G401 (cell line): ENCODE data around the gene MAFG. TPM values are rescaled to one million over a fixed set of nuclear protein-coding genes. Genes with fewer than 3 reads are reported as not detected.
"Not testable (repeated sequence)": the region's sequence is repeated elsewhere in the genome, so short reads cannot be mapped to it uniquely, and the experiment has no call there.

ENCODE experiments used
- DNase-seq: peaks from one replicate; pipeline ENCODE4 v3.0.0-alpha.2; 2015; ENCODE audit warnings: low spot score
- in situ Hi-C: cut with HindIII; loops from 2 replicates; pipeline ENCODE4 v1.10.0; 2016; ENCODE audit warnings: low sequenced_read_pairs, mixed read lengths
- total RNA-seq: library from RNA; depleted of rRNA; stranded (reverse); fragments of >200 nt; shearing (Covaris generic); gene quantifications from 2 replicates; pipeline ENCODE4 v1.2.3, GENCODE V29; 2014

The MAFG gene
- total RNA-seq, 1 experiment from 2014 or later: 15.6 TPM

GRCh38 chr17:81926451-81927151 lies 934 bp downstream of the MAFG start:
- in situ Hi-C loops: no loop called here
- DNase-seq: peak; percentile 54

DNA sequence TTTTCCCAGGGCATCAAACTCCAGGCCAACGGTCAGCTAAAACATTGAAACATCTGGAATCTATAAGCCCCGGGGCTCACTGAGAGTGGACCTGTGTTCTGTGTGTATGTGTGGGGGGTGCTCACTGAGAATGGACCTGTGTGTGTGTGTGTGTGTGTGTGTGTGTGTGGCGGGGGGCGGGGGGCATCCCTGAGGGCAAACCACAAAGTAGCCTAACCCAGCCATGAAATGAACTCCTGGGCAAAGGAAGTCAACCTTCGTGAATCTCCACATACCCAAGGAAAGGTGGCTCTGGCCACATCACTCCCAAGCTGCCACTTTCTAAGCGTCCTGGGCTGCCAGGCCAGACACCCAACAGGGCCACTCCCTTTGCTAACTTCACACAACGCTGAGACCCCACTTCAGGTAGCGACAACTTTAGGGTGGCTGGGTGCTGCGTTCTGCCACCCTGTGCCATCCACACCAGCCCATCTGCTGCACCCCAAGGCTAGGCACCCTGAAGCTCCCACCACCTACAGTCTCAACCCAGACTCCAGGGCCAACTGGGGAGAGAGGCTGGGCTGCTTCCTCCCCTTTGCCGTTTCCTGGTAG lies 1.6 kb downstream of the MAFG start:
- in situ Hi-C loops: no loop called here
- no peak for DNase-seq

DNA sequence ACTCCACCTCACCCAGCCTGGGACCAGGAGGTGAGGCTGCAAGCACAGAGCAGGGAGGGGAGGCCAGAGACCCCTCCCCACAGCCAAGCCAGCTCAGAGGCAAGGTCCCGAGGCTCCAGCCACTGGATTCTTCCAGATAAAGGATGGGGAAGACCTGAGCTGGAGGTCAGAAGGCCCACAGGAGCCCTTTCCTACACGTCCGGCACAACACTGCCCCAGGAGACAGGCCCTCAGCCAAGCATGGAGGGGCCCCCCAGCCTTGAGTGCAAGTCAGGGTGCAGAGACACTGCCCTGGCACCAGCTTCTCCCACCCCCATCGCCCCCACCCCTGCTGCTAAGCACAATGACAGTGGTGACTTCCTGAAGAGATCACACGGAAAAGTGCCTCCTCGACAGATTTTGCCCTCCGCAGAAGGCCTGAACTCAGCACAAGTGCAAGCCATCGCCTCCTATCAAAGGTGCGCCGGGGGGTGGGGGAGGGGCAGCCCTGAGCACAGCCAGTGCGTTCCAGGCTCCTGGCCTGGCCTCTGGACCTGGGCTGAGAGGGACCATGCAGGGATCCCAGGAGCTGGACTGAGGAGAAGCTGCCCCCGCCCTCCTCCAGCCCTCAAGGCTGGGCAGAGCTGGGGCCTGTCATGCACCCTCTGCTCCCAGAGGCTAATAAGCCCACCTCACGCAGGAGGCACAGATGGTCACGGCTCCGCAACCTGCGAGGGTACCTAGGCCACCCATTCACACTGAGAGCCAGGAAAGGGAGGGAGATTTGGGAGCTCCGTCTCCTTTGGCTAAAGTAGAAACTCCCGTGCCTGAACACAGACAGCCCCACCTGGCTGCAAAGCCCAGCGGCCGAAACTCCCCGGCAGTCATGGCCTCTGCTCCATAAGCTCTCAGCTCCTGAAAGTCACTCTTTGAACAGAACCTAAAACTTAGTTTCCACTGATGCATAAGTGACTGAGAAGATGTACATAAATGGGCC lies 2.7 kb downstream of the MAFG start:
- in situ Hi-C loops: no loop called here
- no peak for DNase-seq

GRCh38 chr17:81923302-81924260 lies 4.0 kb downstream of the MAFG start:
- DNase-seq: peak; percentile 46
- in situ Hi-C loops: no loop called here

- in situ Hi-C loops: no loop called here
- no peak for DNase-seq
These were observed 4.8 kb downstream of the MAFG start for GRCh38 chr17:81922566-81923301.

GRCh38 chr17:81921996-81922565 lies 5.5 kb downstream of the MAFG start:
- DNase-seq: no peak
- in situ Hi-C loops: no loop called here

DNA sequence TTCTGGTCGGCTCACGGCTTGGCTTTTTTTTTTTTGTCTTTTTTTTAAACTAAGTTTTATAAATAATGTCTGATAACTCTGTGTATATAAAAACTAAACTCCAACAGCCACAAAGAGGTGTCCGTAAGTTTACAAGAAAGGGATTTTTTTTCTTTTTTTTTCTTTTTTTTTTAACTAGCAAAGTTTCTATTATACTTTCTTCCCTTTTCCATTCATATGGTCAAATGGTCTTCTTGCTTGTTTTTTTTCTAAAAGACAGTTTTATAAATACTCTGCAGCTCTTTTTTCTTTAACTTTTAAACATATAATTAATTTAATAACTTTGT lies 6.0 kb downstream of the MAFG start:
- in situ Hi-C loops: no loop called here
- DNase-seq: no peak

DNA sequence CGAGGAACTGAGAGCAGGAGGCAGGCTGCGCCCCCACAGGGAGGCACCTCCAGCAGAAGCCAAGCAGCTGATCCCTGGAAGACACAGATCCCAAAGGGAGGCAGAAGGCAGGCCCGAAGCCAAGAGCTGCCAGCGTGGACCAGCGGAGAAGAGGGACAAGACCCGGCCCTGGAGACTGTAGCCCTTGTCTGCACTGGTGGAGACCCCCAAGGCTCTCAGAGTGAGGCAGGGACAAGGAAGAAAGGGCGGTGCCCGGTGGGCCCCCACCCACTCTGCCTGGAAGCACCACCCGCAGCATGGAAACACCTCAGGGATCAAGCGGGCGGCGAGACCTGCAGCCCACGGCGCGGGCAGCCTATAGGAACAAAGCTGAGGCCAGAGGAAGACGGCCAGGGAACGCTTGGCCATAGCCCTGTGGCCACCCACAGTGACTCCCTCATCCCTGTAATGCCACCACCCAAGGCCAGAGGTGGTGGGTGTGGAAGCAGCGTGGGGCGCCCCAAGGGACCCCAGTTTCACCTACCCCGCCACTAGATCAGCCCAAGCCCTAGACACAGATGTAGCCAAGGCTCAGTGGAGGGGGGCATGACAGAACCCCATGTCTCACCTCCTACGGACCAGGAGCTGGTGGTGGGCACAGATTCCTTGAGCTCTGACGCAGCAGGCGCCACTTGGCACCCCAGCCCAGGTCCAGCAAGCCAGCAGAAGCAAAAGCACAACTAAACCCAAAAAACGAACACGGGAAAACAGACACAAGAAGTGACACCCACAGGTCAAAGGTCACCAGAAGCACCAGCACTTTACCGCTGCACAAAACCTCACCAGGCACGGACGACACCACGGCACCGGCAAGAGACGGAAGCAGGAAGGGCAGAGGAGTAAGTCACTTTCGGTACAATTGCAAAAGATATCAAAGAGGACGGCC lies 6.7 kb downstream of the MAFG start:
- in situ Hi-C loops: no loop called here
- DNase-seq: no peak

- in situ Hi-C loops: no loop called here
- DNase-seq: no peak
These were observed 8.5 kb downstream of the MAFG start for GRCh38 chr17:81918832-81919545.

DNA sequence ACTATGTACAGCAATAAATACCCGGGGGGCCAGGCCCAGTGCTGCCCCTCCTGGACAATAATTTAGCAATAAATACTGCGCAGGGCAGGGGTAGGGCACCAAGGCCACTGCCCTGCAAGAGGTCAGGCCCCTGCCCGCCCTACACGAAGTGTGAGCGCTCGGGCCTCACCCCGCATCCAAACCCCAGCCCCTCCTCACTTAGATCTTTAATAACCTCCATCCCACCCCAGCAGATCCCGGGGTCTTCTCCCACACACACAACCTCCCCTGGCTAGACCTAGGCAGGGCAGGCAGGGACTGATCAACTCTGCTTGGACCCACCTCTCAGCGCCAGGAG lies 9.2 kb downstream of the MAFG start:
- in situ Hi-C loops, DNase-seq: not testable (repeated sequence)

DNA sequence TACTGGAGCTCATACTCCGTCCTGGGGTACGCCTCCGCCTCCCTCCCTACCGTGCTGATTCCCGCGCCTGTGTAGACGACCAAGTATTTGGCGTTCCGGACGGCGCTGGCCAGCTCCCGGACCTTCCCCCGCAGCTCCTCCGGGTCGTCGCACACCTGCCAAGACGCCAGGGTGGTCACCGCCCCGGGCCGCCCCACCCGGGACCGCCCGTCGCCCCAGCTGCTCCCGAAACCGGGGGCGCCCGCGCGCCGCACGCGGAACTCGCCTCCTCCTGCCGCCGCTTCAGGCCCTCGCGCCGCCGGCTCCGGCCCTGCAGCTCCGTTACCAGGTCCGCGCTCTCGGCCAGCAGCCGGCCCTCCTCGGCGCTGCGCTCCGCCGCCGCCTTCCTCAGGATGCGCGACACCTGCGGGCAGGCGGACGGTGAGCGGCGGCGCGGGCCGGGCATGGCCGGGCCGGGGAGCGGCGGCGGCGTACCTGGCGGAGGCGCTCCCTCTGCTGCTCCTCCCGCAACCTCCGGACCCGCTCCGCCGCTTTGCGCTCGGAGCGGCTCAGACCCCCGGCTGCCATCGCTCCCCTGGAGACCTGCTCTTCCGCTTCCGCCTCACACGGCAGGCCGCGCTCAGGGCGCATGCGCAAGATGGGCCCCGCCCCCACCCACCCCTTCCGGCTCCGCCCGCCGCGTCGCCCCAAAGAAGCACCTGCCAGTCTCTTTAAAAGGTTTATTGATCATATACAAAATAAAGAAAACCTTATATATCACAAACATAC lies 9.8 kb downstream of the MAFG start, which contains the start of gene SIRT7:
SIRT7 (minus strand) TSS at position 612 of the 768 bp plus-strand sequence; CDS start at position 567, 45 bp downstream.
- in situ Hi-C loops: no loop called here

DNA sequence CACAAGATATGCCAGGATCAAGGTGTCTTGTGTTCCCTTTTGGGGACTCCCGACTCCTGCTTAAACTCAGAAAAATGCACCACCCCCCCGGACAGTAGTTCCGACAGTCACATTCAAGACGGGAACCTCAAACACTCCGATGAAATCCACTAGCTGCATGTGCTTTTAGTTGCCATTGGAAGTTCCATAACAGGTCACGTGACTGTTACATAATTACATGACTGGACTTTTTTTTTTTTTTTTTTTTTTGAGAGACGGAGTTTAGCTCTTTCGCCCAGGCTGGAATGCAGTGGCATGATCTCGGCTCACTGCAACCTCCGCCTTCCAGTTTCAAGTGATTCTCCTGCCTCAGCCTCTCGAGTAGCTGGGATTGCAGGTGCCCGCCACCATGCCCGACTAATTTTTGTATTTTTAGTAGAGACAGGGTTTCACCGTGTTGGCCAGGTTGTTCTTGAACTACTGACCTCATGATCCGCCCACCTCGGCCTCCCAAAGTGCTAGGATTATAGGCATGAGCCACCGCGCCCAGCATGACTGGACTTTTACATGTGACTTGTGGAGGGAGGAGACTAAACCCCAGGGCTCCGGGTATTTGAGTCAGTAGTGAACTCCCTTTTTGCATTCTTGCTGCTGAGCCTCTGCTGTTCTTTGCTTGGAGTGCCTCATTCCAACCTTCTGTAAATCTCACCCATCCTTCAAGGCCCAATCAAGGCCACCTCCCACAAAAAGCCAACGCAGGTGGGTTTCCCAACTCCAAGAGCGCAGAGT lies 11.1 kb downstream of the MAFG start:
- in situ Hi-C loops: no loop called here
- DNase-seq: no peak

More for the DNA sequence above, 9.8 kb downstream of the MAFG start, which contains the start of gene SIRT7:
- peak; percentile 83 for DNase-seq

- in situ Hi-C loops: no loop called here
- no peak for DNase-seq
These were observed 12.2 kb downstream of the MAFG start for GRCh38 chr17:81915331-81915730.

DNA sequence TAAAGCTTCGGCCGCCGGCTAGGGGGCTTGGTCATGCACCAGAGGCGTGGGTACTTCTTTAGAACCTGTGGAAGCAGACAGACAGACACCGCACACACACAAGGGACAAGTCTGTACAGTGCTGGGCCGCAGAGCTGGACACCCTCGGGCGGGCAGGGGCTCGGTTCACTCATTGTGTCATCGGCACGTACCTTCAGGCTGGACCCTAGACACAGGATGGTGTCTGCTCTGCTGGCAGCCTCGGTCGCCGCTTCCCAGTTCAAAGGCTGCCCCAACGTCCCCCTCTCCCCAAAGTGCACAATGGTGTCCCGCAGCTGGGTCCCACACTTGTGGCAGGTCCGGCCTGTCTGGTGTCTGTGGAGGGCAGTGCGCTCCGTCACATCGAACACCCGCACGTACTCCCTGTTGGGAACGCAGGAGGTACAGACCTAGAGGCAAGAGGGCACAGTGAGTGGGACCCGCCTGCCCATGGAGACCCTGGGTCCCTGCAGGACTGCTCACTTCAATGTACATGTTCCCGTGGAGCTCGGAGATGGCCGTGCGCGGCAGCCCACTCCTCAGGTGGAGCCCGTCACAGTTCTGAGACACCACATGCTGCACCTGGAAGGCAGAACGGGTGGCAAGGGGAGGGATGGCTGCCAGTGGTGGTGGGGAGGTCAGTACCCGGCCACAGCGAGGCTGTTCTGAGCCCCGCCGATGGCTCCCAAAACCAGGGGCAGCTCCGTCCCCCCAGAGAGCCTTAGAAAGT lies 13.3 kb downstream of the MAFG start:
- no peak for DNase-seq
- in situ Hi-C loops: no loop called here
